RPMI8226 (cell line): Measurements from ENCODE around the gene MTHFSD.

Experiments
- DNase-seq: peaks from one replicate; pipeline ENCODE4 v3.0.0-alpha.2; 2015

The MTHFSD gene

GRCh38 chr16:86498671-86499439, 56.2 kb downstream of the MTHFSD start:
- DNase-seq, result no peak

GRCh38 chr16:86498155-86498670, 56.8 kb downstream of the MTHFSD start:
- DNase-seq, result no peak

- DNase-seq, result no peak
Measured at GRCh38 chr16:86497551-86498021, 57.4 kb downstream of the MTHFSD start.

GRCh38 chr16:86496929-86497461, 58.0 kb downstream of the MTHFSD start:
- no peak for DNase-seq

GRCh38 chr16:86496262-86496928, 58.6 kb downstream of the MTHFSD start:
- DNase-seq, result no peak

- DNase-seq, result no peak
Measured at GRCh38 chr16:86495756-86496261, 59.2 kb downstream of the MTHFSD start.

- DNase-seq, result no peak
Measured at GRCh38 chr16:86495357-86495701, 59.7 kb downstream of the MTHFSD start.

GRCh38 chr16:86494565-86495356, 60.3 kb downstream of the MTHFSD start:
- no peak for DNase-seq

GRCh38 chr16:86494039-86494564, 60.9 kb downstream of the MTHFSD start:
- no peak for DNase-seq

GRCh38 chr16:86492961-86493629, 61.9 kb downstream of the MTHFSD start:
- DNase-seq, result no peak

GRCh38 chr16:86492267-86492960, 62.6 kb downstream of the MTHFSD start:
- no peak for DNase-seq

GRCh38 chr16:86491640-86492023, 63.4 kb downstream of the MTHFSD start:
- no peak for DNase-seq

GRCh38 chr16:86490859-86491639, 64.0 kb downstream of the MTHFSD start:
- DNase-seq, result no peak

- no peak for DNase-seq
Measured at GRCh38 chr16:86485746-86486145, 69.3 kb downstream of the MTHFSD start.

- no peak for DNase-seq
Measured at GRCh38 chr16:86484240-86484639, 70.8 kb downstream of the MTHFSD start.

GRCh38 chr16:86481607-86482006, 73.4 kb downstream of the MTHFSD start:
- no peak for DNase-seq

- DNase-seq, result no peak
Measured at GRCh38 chr16:86480444-86480843, 74.6 kb downstream of the MTHFSD start.
